HAP-1 (cell line): ENCODE results near the gene MRAP2.
"Not testable (repeated sequence)": the region's sequence is repeated elsewhere in the genome, so short reads cannot be mapped to it uniquely, and the experiment has no call there.

Experiments used
- DNase-seq, 2 experiments: peaks; one replicate each; pipeline ENCODE4 v3.0.0-alpha.2; 2016 to 2020; ENCODE audit warnings: low spot score in 2 of 2
- H3K27me3 ChIP-seq: fragments of 250-450 bp; sonication (Bioruptor Pico); 2 replicates; pipeline ENCODE4 v1.5.1; 2020; ENCODE audit warnings: low read depth, mild to moderate bottlenecking, moderate library complexity
- H3K36me3 ChIP-seq: fragments of 250-450 bp; sonication (Bioruptor Pico); replicated peaks from 2 replicates; pipeline ENCODE4 v1.5.1; 2020; ENCODE audit warnings: mild to moderate bottlenecking
- H3K4me1 ChIP-seq: fragments of 250-450 bp; sonication (Bioruptor Pico); 2 replicates; pipeline ENCODE4 v1.5.1; 2020; ENCODE audit warnings: mild to moderate bottlenecking
- H3K4me3 ChIP-seq: fragments of 250-450 bp; sonication (Bioruptor Pico); 2 replicates; pipeline ENCODE4 v1.5.1; 2020; ENCODE audit warnings: mild to moderate bottlenecking, moderate library complexity
- H3K9me3 ChIP-seq: fragments of 250-450 bp; sonication (Bioruptor Pico); 2 replicates; pipeline ENCODE4 v1.5.1; 2020; ENCODE audit warnings: mild to moderate bottlenecking, moderate library complexity
- in situ Hi-C: fragments of 300-500 bp; cut with MboI; formaldehyde crosslinking; loops from 3 replicates; pipeline ENCODE4 v1.14.3; 2020; ENCODE audit warnings: low sequenced_read_pairs, inconsistent platforms, mixed read lengths

MRAP2 gene

GRCh38 chr6:84048588-84048987 lies 15.0 kb downstream of the MRAP2 start:
- H3K27me3 ChIP-seq = no peaks in the 10 kb centered on the region
- peaks cover 7% of the 10 kb centered on the region; the same call in 1 of the 2 replicates for H3K4me1 ChIP-seq
- in situ Hi-C loops = no loop called here
- H3K4me3 ChIP-seq = no peak overlapping the region
- DNase-seq = no peak
- H3K9me3 ChIP-seq = no peaks in the 10 kb centered on the region
- H3K36me3 ChIP-seq = no peaks in the 10 kb centered on the region

GRCh38 chr6:84050408-84050807 lies 16.8 kb downstream of the MRAP2 start:
- Histone ChIP-seq H3K27me3 (no peaks in the 10 kb centered on the region), H3K9me3 (no peaks in the 10 kb centered on the region), H3K4me1 (peaks cover 7% of the 10 kb centered on the region; the same call in 1 of the 2 replicates), H3K36me3 (no peaks in the 10 kb centered on the region), H3K4me3 (no peak overlapping the region)
- in situ Hi-C loops = no loop called here
- DNase-seq = no peak

- Histone ChIP-seq H3K27me3 (no peaks in the 10 kb centered on the region), H3K36me3 (no peaks in the 10 kb centered on the region), H3K4me1 (peaks cover 7% of the 10 kb centered on the region; the same call in 1 of the 2 replicates), H3K4me3 (no peak overlapping the region), H3K9me3 (no peaks in the 10 kb centered on the region)
- in situ Hi-C loops = no loop called here
- peak; percentile 34 to 37 for DNase-seq
These were observed 18.8 kb downstream of the MRAP2 start for GRCh38 chr6:84052204-84052882.

GRCh38 chr6:84052883-84053241 lies 19.3 kb downstream of the MRAP2 start:
- no peaks in the 10 kb centered on the region for H3K9me3 ChIP-seq
- H3K4me1 ChIP-seq = peaks cover 7% of the 10 kb centered on the region; the same call in 1 of the 2 replicates
- H3K36me3 ChIP-seq = no peaks in the 10 kb centered on the region
- no peak overlapping the region for H3K4me3 ChIP-seq
- no peaks in the 10 kb centered on the region for H3K27me3 ChIP-seq
- in situ Hi-C loops = no loop called here
- no peak for DNase-seq

GRCh38 chr6:84055647-84056046 lies 22.1 kb downstream of the MRAP2 start:
- no peaks in the 10 kb centered on the region for H3K9me3 ChIP-seq
- in situ Hi-C loops = no loop called here
- DNase-seq = no peak
- H3K36me3 ChIP-seq = no peaks in the 10 kb centered on the region
- H3K27me3 ChIP-seq = no peaks in the 10 kb centered on the region
- H3K4me1 ChIP-seq = peaks cover 7% of the 10 kb centered on the region; the same call in 1 of the 2 replicates
- no peak overlapping the region for H3K4me3 ChIP-seq

- H3K4me1 ChIP-seq = peaks cover under 1% of the 10 kb centered on the region; the same call in 1 of the 2 replicates
- in situ Hi-C loops = no loop called here
- H3K4me3 ChIP-seq = no peak overlapping the region
- no peak for DNase-seq
- H3K27me3 ChIP-seq = no peaks in the 10 kb centered on the region
- H3K9me3 ChIP-seq = no peaks in the 10 kb centered on the region
- no peaks in the 10 kb centered on the region for H3K36me3 ChIP-seq
These were observed 24.3 kb downstream of the MRAP2 start for GRCh38 chr6:84057908-84058307.

GRCh38 chr6:84059082-84059481 lies 25.5 kb downstream of the MRAP2 start:
- in situ Hi-C loops = no loop called here
- Histone ChIP-seq H3K4me1 (no peaks in the 10 kb centered on the region), H3K27me3 (no peaks in the 10 kb centered on the region), H3K4me3 (no peak overlapping the region), H3K9me3 (no peaks in the 10 kb centered on the region), H3K36me3 (no peaks in the 10 kb centered on the region)
- DNase-seq = no peak

- H3K4me1 ChIP-seq = peaks cover 2% of the 10 kb centered on the region; the same call in 1 of the 2 replicates
- DNase-seq = no peak
- no peaks in the 10 kb centered on the region for H3K36me3 ChIP-seq
- H3K27me3 ChIP-seq = no peaks in the 10 kb centered on the region
- no peaks in the 10 kb centered on the region for H3K9me3 ChIP-seq
- in situ Hi-C loops = no loop called here
- H3K4me3 ChIP-seq = no peak overlapping the region
These were observed 27.6 kb downstream of the MRAP2 start for GRCh38 chr6:84061174-84061573.

GRCh38 chr6:84061613-84062398 lies 28.2 kb downstream of the MRAP2 start:
- Histone ChIP-seq H3K27me3 (no peaks in the 10 kb centered on the region), H3K9me3 (no peaks in the 10 kb centered on the region), H3K36me3 (no peaks in the 10 kb centered on the region), H3K4me3 (no peak overlapping the region), H3K4me1 (peaks cover 2% of the 10 kb centered on the region; the same call in 1 of the 2 replicates)
- no peak for DNase-seq
- in situ Hi-C loops = no loop called here

- Histone ChIP-seq H3K4me3 (no peak overlapping the region), H3K9me3 (no peaks in the 10 kb centered on the region), H3K4me1 (peaks cover 2% of the 10 kb centered on the region; the same call in 1 of the 2 replicates), H3K27me3 (no peaks in the 10 kb centered on the region), H3K36me3 (no peaks in the 10 kb centered on the region)
- DNase-seq = no peak
- in situ Hi-C loops = no loop called here
These were observed 29.1 kb downstream of the MRAP2 start for GRCh38 chr6:84062519-84063154.

GRCh38 chr6:84065693-84066290 lies 32.2 kb downstream of the MRAP2 start:
- Histone ChIP-seq H3K4me1 (peaks cover 2% of the 10 kb centered on the region; the same call in 1 of the 2 replicates), H3K9me3 (no peaks in the 10 kb centered on the region), H3K27me3 (no peaks in the 10 kb centered on the region), H3K4me3 (no peak overlapping the region), H3K36me3 (no peaks in the 10 kb centered on the region)
- in situ Hi-C loops = no loop called here
- DNase-seq = no peak

- in situ Hi-C loops = no loop called here
- H3K27me3 ChIP-seq = no peaks in the 10 kb centered on the region
- H3K4me3 ChIP-seq = no peak overlapping the region
- DNase-seq = no peak
- no peaks in the 10 kb centered on the region for H3K9me3 ChIP-seq
- H3K36me3 ChIP-seq = no peaks in the 10 kb centered on the region
- H3K4me1 ChIP-seq = peaks cover 2% of the 10 kb centered on the region; the same call in 1 of the 2 replicates
These were observed 33.0 kb downstream of the MRAP2 start for GRCh38 chr6:84066536-84066935.

- H3K36me3 ChIP-seq, DNase-seq, H3K4me1 ChIP-seq, H3K9me3 ChIP-seq, H3K27me3 ChIP-seq, in situ Hi-C loops, H3K4me3 ChIP-seq: not testable (repeated sequence)
These were observed 35.3 kb downstream of the MRAP2 start for GRCh38 chr6:84068873-84069272.
